ENCODE results near the gene FNDC3B.

GRCh38 chr3:172134352-172134751 lies 95.0 kb downstream of the FNDC3B start:
- TF ChIP-seq CTCF (IDR thresholded peaks at IDR 0.05): no peak
- TF ChIP-seq POLR2A (IDR thresholded peaks at IDR 0.05): no peak
- TF ChIP-seq POLR2AphosphoS5 (IDR thresholded peaks at IDR 0.05; ENCODE audit: insufficient read depth in 1 of 2, low read depth in 1 of 2): no peak

All from vagina (tissue), 2 donors.